ENCODE data around the gene TARS3. TPM values are rescaled to one million over a fixed set of nuclear protein-coding genes. Genes with fewer than 3 reads are reported as not detected.
"Not testable (repeated sequence)": the region's sequence is repeated elsewhere in the genome, so short reads cannot be mapped to it uniquely, and the experiment has no call there.

TARS3 gene
- total RNA-seq, 1 donor from 2014 or later: 14.1 TPM

DNA sequence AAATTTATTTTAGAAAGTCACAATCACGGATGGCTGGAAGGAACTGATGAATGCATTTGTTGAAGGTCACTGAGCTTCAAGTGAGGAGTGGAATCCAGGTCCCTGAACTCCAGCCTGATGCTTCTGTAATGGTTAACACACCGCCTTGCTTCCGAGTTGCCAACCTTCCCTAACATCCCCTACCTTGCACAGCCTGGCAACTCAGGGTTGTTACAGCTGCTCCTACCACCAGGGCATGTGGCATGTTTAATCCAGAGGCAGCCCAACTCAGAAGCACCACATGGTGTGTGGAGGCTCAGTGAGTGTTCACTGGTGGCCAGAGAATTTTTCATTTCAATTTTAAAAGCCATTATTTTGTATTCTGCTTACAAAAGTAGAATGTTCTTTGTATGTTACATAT, 77.0 kb downstream of the TARS3 start:
- intact Hi-C loops (cut with micrococcal nuclease): no loop called here
- Mint-ChIP-seq H3K4me1 (ENCODE audit: low read depth) (peaks cover 28% of the 10 kb centered on the region), H3K9me3 (no peaks in the 10 kb centered on the region), H3K27ac (no peak overlapping the region), H3K4me3 (ENCODE audit: low read depth) (no peak overlapping the region), H3K36me3 (ENCODE audit: low read depth) (peaks cover 68% of the 10 kb centered on the region), H3K27me3 (ENCODE audit: low read depth) (no peaks in the 10 kb centered on the region)
- no peak for DNase-seq (ENCODE audit: low spot score)

- peaks cover 73% of the 10 kb centered on the region for H3K36me3 Mint-ChIP-seq (ENCODE audit: low read depth)
These were observed 77.6 kb downstream of the TARS3 start for GRCh38 chr15:101646672-101647071.

DNA sequence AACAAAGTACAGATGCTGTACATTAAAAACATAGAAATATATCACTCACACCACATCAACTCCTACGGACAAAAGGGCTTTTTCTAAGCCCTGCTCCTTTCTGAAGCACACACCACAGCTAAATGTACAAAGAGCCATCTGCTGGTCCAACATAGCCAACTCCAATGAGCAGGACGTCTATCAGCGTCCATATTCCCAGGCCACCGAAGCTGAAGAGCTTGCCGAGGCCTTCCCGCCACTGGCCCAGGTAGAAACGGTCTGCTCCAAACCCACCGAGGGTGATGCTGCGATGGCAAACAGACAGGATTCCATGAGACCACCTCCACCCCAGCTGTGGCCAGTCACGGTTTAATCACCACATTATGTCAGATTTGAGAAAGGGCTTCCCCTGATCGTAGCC, 81.9 kb downstream of the TARS3 start:
- no peak overlapping the region for H3K4me3 Mint-ChIP-seq (ENCODE audit: low read depth)
- DNase-seq (ENCODE audit: low spot score): no peak
- intact Hi-C loops (cut with micrococcal nuclease): no loop called here
- no peaks in the 10 kb centered on the region for H3K9me3 Mint-ChIP-seq
- H3K27ac Mint-ChIP-seq: peak overlapping the region; percentile 23
- H3K27me3 Mint-ChIP-seq (ENCODE audit: low read depth): no peaks in the 10 kb centered on the region
- peaks cover 16% of the 10 kb centered on the region for H3K4me1 Mint-ChIP-seq (ENCODE audit: low read depth)
- peaks cover 67% of the 10 kb centered on the region for H3K36me3 Mint-ChIP-seq (ENCODE audit: low read depth)

More at GRCh38 chr15:101646672-101647071, 77.6 kb downstream of the TARS3 start:
- Mint-ChIP-seq H3K27ac (no peak overlapping the region), H3K4me3 (ENCODE audit: low read depth) (no peak overlapping the region), H3K9me3 (no peaks in the 10 kb centered on the region), H3K4me1 (ENCODE audit: low read depth) (peaks cover 33% of the 10 kb centered on the region), H3K27me3 (ENCODE audit: low read depth) (no peaks in the 10 kb centered on the region)
- intact Hi-C loops (cut with micrococcal nuclease): no loop called here
- DNase-seq (ENCODE audit: low spot score): no peak

GRCh38 chr15:101641894-101642293, 82.4 kb downstream of the TARS3 start:
- H3K4me3 Mint-ChIP-seq (ENCODE audit: low read depth): no peak overlapping the region
- H3K27ac Mint-ChIP-seq: no peak overlapping the region
- intact Hi-C loops (cut with micrococcal nuclease): loop anchor here (1.0 kb wide), 1 partner anchor 9 kb away; no protein-coding TSS in a partner anchor
- H3K27me3 Mint-ChIP-seq (ENCODE audit: low read depth): no peaks in the 10 kb centered on the region
- peaks cover 62% of the 10 kb centered on the region for H3K36me3 Mint-ChIP-seq (ENCODE audit: low read depth)
- H3K4me1 Mint-ChIP-seq (ENCODE audit: low read depth): peaks cover 16% of the 10 kb centered on the region
- H3K9me3 Mint-ChIP-seq: no peaks in the 10 kb centered on the region
- no peak for DNase-seq (ENCODE audit: low spot score)

- H3K27ac Mint-ChIP-seq: peak overlapping the region; percentile 63
- no peaks in the 10 kb centered on the region for H3K9me3 Mint-ChIP-seq
- H3K4me1 Mint-ChIP-seq (ENCODE audit: low read depth): peaks cover 16% of the 10 kb centered on the region
- no peaks in the 10 kb centered on the region for H3K27me3 Mint-ChIP-seq (ENCODE audit: low read depth)
- intact Hi-C loops (cut with micrococcal nuclease): loop anchor here (1.0 kb wide), 1 partner anchor 10 kb away; no protein-coding TSS in a partner anchor
- H3K36me3 Mint-ChIP-seq (ENCODE audit: low read depth): peaks cover 57% of the 10 kb centered on the region
- no peak overlapping the region for H3K4me3 Mint-ChIP-seq (ENCODE audit: low read depth)
- peak; percentile 65 for DNase-seq (ENCODE audit: low spot score)
These were observed 83.0 kb downstream of the TARS3 start for GRCh38 chr15:101641129-101641764.

- peaks cover 16% of the 10 kb centered on the region for H3K4me1 Mint-ChIP-seq (ENCODE audit: low read depth)
- no peak overlapping the region for H3K4me3 Mint-ChIP-seq (ENCODE audit: low read depth)
- H3K27me3 Mint-ChIP-seq (ENCODE audit: low read depth): no peaks in the 10 kb centered on the region
- DNase-seq (ENCODE audit: low spot score): no peak
- no peak overlapping the region for H3K27ac Mint-ChIP-seq
- H3K36me3 Mint-ChIP-seq (ENCODE audit: low read depth): peaks cover 42% of the 10 kb centered on the region
- intact Hi-C loops (cut with micrococcal nuclease): no loop called here
- no peaks in the 10 kb centered on the region for H3K9me3 Mint-ChIP-seq
These were observed 84.6 kb downstream of the TARS3 start for GRCh38 chr15:101639667-101640066.

- DNase-seq (ENCODE audit: low spot score): no peak
- no peak overlapping the region for H3K4me3 Mint-ChIP-seq (ENCODE audit: low read depth)
- no peaks in the 10 kb centered on the region for H3K9me3 Mint-ChIP-seq
- no peak overlapping the region for H3K27ac Mint-ChIP-seq
- intact Hi-C loops (cut with micrococcal nuclease): no loop called here
- H3K27me3 Mint-ChIP-seq (ENCODE audit: low read depth): no peaks in the 10 kb centered on the region
- H3K36me3 Mint-ChIP-seq (ENCODE audit: low read depth): peaks cover 33% of the 10 kb centered on the region
- peaks cover 15% of the 10 kb centered on the region for H3K4me1 Mint-ChIP-seq (ENCODE audit: low read depth)
These were observed 86.4 kb downstream of the TARS3 start for GRCh38 chr15:101637919-101638318.

DNA sequence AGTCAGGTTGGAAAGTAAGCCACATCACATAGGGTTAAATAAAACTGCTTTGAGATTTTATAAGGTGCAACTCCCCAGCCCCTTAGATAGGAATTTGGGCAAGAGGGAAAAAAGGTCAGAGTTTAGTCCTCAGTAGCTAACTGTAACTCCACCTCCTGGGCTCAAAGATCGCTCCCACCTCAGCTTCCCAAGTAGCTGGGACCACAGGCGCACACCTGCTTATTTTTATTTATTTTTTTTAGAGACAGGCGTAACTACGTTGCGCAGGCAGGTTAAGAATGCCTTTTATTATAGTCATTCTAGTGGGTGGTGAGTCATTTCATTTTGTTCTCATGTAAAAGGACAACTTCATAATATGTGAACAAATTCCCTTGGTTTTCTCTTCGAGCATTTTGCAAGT, 86.8 kb downstream of the TARS3 start:
- Mint-ChIP-seq H3K4me3 (ENCODE audit: low read depth) (no peak overlapping the region), H3K27me3 (ENCODE audit: low read depth) (no peaks in the 10 kb centered on the region), H3K9me3 (no peaks in the 10 kb centered on the region), H3K27ac (no peak overlapping the region), H3K4me1 (ENCODE audit: low read depth) (peaks cover 14% of the 10 kb centered on the region), H3K36me3 (ENCODE audit: low read depth) (peaks cover 30% of the 10 kb centered on the region)
- no peak for DNase-seq (ENCODE audit: low spot score)
- intact Hi-C loops (cut with micrococcal nuclease): no loop called here

GRCh38 chr15:101637038-101637437, 87.2 kb downstream of the TARS3 start:
- Mint-ChIP-seq H3K36me3 (ENCODE audit: low read depth) (peaks cover 25% of the 10 kb centered on the region), H3K4me1 (ENCODE audit: low read depth) (peaks cover 9% of the 10 kb centered on the region), H3K9me3 (no peaks in the 10 kb centered on the region), H3K27ac (no peak overlapping the region), H3K4me3 (ENCODE audit: low read depth) (no peak overlapping the region), H3K27me3 (ENCODE audit: low read depth) (no peaks in the 10 kb centered on the region)
- DNase-seq (ENCODE audit: low spot score): no peak
- intact Hi-C loops (cut with micrococcal nuclease): no loop called here

- Mint-ChIP-seq H3K27me3 (ENCODE audit: low read depth) (no peaks in the 10 kb centered on the region), H3K27ac (no peak overlapping the region), H3K4me1 (ENCODE audit: low read depth) (peaks cover 3% of the 10 kb centered on the region), H3K4me3 (ENCODE audit: low read depth) (no peak overlapping the region), H3K9me3 (no peaks in the 10 kb centered on the region), H3K36me3 (ENCODE audit: low read depth) (peaks cover 20% of the 10 kb centered on the region)
- intact Hi-C loops (cut with micrococcal nuclease): no loop called here
- DNase-seq (ENCODE audit: low spot score): no peak
These were observed 88.1 kb downstream of the TARS3 start for GRCh38 chr15:101635944-101636727.

DNA sequence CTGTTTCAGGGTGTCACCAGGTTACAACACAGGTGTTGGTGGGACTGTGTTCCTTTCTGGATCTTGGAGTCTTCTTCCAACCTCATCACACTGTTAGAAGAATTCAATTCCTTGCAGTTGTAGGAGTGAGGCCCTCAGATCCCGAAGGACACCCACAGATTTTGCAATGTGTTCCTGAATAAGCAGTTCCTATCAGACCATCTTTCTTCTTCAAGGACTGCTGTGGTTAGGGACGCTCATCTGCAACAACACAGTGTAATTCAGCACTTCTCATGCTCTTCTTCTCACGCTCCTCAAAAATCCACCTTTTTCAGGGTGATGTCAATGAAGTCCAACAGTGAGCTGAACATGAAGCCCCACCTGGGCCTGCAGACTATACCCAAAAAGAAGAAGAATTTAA, 90.9 kb downstream of the TARS3 start:
- Mint-ChIP-seq H3K27me3 (ENCODE audit: low read depth) (no peaks in the 10 kb centered on the region), H3K36me3 (ENCODE audit: low read depth) (no peaks in the 10 kb centered on the region), H3K4me1 (ENCODE audit: low read depth) (no peaks in the 10 kb centered on the region), H3K27ac (no peak overlapping the region), H3K9me3 (no peaks in the 10 kb centered on the region), H3K4me3 (ENCODE audit: low read depth) (no peak overlapping the region)
- intact Hi-C loops (cut with micrococcal nuclease): no loop called here
- no peak for DNase-seq (ENCODE audit: low spot score)

DNA sequence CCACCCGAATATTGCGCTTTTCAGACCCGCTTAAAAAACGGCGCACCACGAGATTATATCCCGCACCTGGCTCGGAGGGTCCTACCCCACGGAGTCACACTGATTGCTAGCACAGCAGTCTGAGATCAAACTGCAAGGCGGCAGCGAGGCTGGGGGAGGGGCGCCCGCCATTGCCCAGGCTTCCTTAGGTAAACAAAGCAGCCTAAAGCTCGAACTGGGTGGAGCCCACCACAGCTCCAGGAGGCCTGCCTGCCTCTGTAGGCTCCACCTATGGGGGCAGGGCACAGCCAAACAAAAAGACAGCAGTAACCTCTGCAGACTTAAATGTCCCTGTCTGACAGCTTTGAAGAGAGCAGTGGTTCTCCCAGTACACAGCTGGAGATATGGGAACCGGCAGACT, 97.5 kb downstream of the TARS3 start:
- H3K4me1 Mint-ChIP-seq (ENCODE audit: low read depth): peaks cover 15% of the 10 kb centered on the region
- H3K36me3 Mint-ChIP-seq (ENCODE audit: low read depth); H3K9me3 Mint-ChIP-seq; H3K4me3 Mint-ChIP-seq (ENCODE audit: low read depth); H3K27me3 Mint-ChIP-seq (ENCODE audit: low read depth); intact Hi-C loops (cut with micrococcal nuclease); DNase-seq (ENCODE audit: low spot score); H3K27ac Mint-ChIP-seq: not testable (repeated sequence)

DNA sequence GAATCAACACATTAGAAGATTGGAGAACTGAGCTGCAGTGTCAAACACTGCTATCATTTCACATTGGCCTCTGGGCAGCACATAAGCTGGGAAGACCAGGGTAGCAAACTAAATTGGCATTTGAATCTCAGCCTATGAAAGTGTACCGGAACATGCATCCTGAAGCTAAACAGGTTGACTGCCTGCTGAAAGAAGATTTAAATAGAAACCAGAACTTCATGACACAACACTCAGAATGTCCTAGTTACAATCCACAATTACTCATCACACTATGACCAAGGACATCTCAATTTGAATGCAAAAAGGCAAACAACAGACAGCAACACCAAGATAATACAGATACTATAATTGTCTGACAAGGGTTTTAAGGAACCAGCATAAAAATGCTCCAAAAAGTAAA, 98.3 kb downstream of the TARS3 start:
- Mint-ChIP-seq H3K9me3 (peaks cover 6% of the 10 kb centered on the region), H3K27ac (no peak overlapping the region), H3K27me3 (ENCODE audit: low read depth) (no peaks in the 10 kb centered on the region), H3K36me3 (ENCODE audit: low read depth) (peaks cover 9% of the 10 kb centered on the region), H3K4me3 (ENCODE audit: low read depth) (no peak overlapping the region), H3K4me1 (ENCODE audit: low read depth) (peaks cover 15% of the 10 kb centered on the region)
- intact Hi-C loops (cut with micrococcal nuclease): no loop called here
- DNase-seq (ENCODE audit: low spot score): no peak

All from activated T-helper 2 cell treated with anti-CD3 and anti-CD28 coated beads, Interferon-gamma antibody, Interleukin-2, Interleukin-4, amounts not matched to agents 10 μg/mL and 5 μg/mL and 100 μg/mL, durations not matched to agents 14 hours and 24 hours and 36 hours (primary cell).